GM23338 (cell line): ENCODE results near the gene TOP1. TPM values are rescaled to one million over a fixed set of nuclear protein-coding genes. Genes with fewer than 3 reads are reported as not detected.

Experiments
- ATAC-seq: fragments of 200-7000 bp; cut with Tn5 transposase; 3 replicates; pipeline ENCODE4 v1.9.1; 2020
- DNase-seq: peaks from one replicate; pipeline ENCODE4 v3.0.0-alpha.2; 2015; ENCODE audit warnings: low spot score
- H2AFZ ChIP-seq: fragments of 200-600 bp; sonication (generic); 2 replicates; pipeline ENCODE4 v1.8.0; 2016; ENCODE audit warnings: antibody characterized with exemption, mild to moderate bottlenecking, moderate library complexity
- H3F3A ChIP-seq: fragments of 200-600 bp; sonication (generic); replicated peaks from 2 replicates; pipeline ENCODE4 v1.8.0; 2017; ENCODE audit warnings: antibody characterized with exemption, mixed run types, low read depth
- H3K27ac ChIP-seq: fragments of 200-600 bp; sonication (generic); 2 replicates; pipeline ENCODE4 v1.6.1; 2016; ENCODE audit warnings: low read depth
- H3K27me3 ChIP-seq: fragments of 200-600 bp; sonication (generic); 2 replicates; pipeline ENCODE4 v1.8.0; 2016; ENCODE audit warnings: mild to moderate bottlenecking, mixed run types, moderate library complexity; ENCODE audit not compliant: insufficient read depth
- H3K36me3 ChIP-seq: fragments of 200-600 bp; sonication (generic); 2 replicates; pipeline ENCODE4 v1.8.0; 2016; ENCODE audit warnings: mild to moderate bottlenecking; ENCODE audit not compliant: insufficient read depth
- H3K4me1 ChIP-seq: fragments of 200-600 bp; sonication (generic); 2 replicates; pipeline ENCODE4 v1.8.0; 2016; ENCODE audit warnings: mild to moderate bottlenecking, moderate library complexity; ENCODE audit not compliant: insufficient read depth
- H3K4me2 ChIP-seq: fragments of 200-600 bp; sonication (generic); 2 replicates; pipeline ENCODE4 v1.7.1; 2017; ENCODE audit warnings: mixed run types
- H3K4me3 ChIP-seq: fragments of 200-600 bp; sonication (generic); 2 replicates; pipeline ENCODE4 v1.6.1; 2016; ENCODE audit warnings: mixed run types
- H3K79me2 ChIP-seq: fragments of 200-600 bp; sonication (generic); replicated peaks from 2 replicates; pipeline ENCODE4 v1.8.0; 2017; ENCODE audit warnings: mild to moderate bottlenecking; ENCODE audit not compliant: insufficient read depth
- H3K9me2 ChIP-seq: fragments of 200-600 bp; sonication (generic); 2 replicates; pipeline ENCODE4 v1.8.0; 2017; ENCODE audit not compliant: insufficient read depth
- H4K20me1 ChIP-seq: fragments of 200-600 bp; sonication (generic); replicated peaks from 2 replicates; pipeline ENCODE4 v1.8.0; 2017; ENCODE audit warnings: mild to moderate bottlenecking; ENCODE audit not compliant: insufficient read depth
- H3K27ac Mint-ChIP-seq: 2 replicates; pipeline ENCODE4 v1.8.0; 2020; ENCODE audit warnings: inconsistent platforms, mild to moderate bottlenecking, moderate library complexity, mixed read lengths
- H3K27me3 Mint-ChIP-seq: 3 replicates; pipeline ENCODE4 v1.8.0; 2022; ENCODE audit warnings: low read depth, mild to moderate bottlenecking, moderate library complexity, mixed read lengths, inconsistent platforms; ENCODE audit not compliant: insufficient read depth, poor library complexity
- H3K36me3 Mint-ChIP-seq: 3 replicates; pipeline ENCODE4 v1.8.0; 2021; ENCODE audit warnings: low read depth, mild to moderate bottlenecking, inconsistent platforms, moderate library complexity, mixed read lengths
- H3K4me1 Mint-ChIP-seq: 3 replicates; pipeline ENCODE4 v1.8.0; 2020; ENCODE audit warnings: mild to moderate bottlenecking, inconsistent platforms, mixed read lengths
- H3K4me3 Mint-ChIP-seq: 3 replicates; pipeline ENCODE4 v1.8.0; 2021; ENCODE audit warnings: moderate library complexity, mild to moderate bottlenecking, inconsistent platforms, mixed read lengths
- H3K9me3 Mint-ChIP-seq: 3 replicates; pipeline ENCODE4 v1.8.0; 2020; ENCODE audit warnings: moderate library complexity, mild to moderate bottlenecking, inconsistent platforms, mixed read lengths
- CREB1 ChIP-seq: fragments of 250-450 bp; sonication (Bioruptor Pico); IDR thresholded peaks from 2 replicates; pipeline ENCODE4 v1.5.0; 2020; ENCODE audit warnings: low read depth, mild to moderate bottlenecking, moderate library complexity
- CTCF ChIP-seq, 2 experiments: fragments of 200-600 bp in 1 of 2; sonication (generic) in 1 of 2; conservative IDR thresholded peaks; 2 replicates each; pipeline versions ENCODE4 v1.5.1 to v1.6.1; 2016 to 2017; ENCODE audit warnings: antibody characterized with exemption in 2 of 2, low read depth in 2 of 2, mild to moderate bottlenecking in 2 of 2, moderate library complexity in 1 of 2
- ETS1 ChIP-seq: IDR thresholded peaks from 2 replicates; pipeline ENCODE4 v1.6.1; 2016; ENCODE audit warnings: antibody characterized with exemption
- EZH2 ChIP-seq: fragments of 200-600 bp; sonication (generic); IDR thresholded peaks from one replicate; pipeline ENCODE4 v1.8.0; 2017; ENCODE audit warnings: antibody characterized with exemption, mild to moderate bottlenecking, low read depth; ENCODE audit not compliant: unreplicated experiment
- EZH2phosphoT487 ChIP-seq: fragments of 200-600 bp; sonication (generic); IDR thresholded peaks from one replicate; pipeline ENCODE4 v1.8.1; 2018; ENCODE audit warnings: antibody characterized with exemption; ENCODE audit not compliant: unreplicated experiment
- JUNB ChIP-seq: IDR thresholded peaks from one replicate; pipeline ENCODE4 v1.6.1; 2016; ENCODE audit warnings: antibody characterized with exemption; ENCODE audit not compliant: unreplicated experiment
- NANOG ChIP-seq: IDR thresholded peaks from 2 replicates; pipeline ENCODE4 v1.6.1; 2016; ENCODE audit warnings: antibody characterized with exemption, borderline replicate concordance
- POLR2AphosphoS5 ChIP-seq: IDR thresholded peaks from 2 replicates; pipeline ENCODE4 v1.6.1; 2016; ENCODE audit warnings: antibody characterized with exemption, low read depth
- REST ChIP-seq: IDR thresholded peaks from one replicate; pipeline ENCODE4 v1.6.1; 2018; ENCODE audit warnings: antibody characterized with exemption; ENCODE audit not compliant: unreplicated experiment
- STAT1 ChIP-seq: IDR thresholded peaks from one replicate; pipeline ENCODE4 v1.6.1; 2016; ENCODE audit warnings: antibody characterized with exemption; ENCODE audit not compliant: unreplicated experiment
- ZNF114 ChIP-seq: fragments of 250-450 bp; sonication (Bioruptor Pico); IDR thresholded peaks from 2 replicates; pipeline ENCODE4 v1.5.0; 2020; ENCODE audit warnings: mild to moderate bottlenecking, moderate library complexity
- ZNF331 ChIP-seq: fragments of 250-450 bp; sonication (Bioruptor Pico); IDR thresholded peaks from 2 replicates; pipeline ENCODE4 v1.5.0; 2020; ENCODE audit warnings: low read depth, mild to moderate bottlenecking, moderate library complexity
- ZNF462 ChIP-seq: fragments of 250-450 bp; sonication (Bioruptor Pico); IDR thresholded peaks from 2 replicates; pipeline ENCODE4 v1.5.0; 2020; ENCODE audit warnings: mild to moderate bottlenecking, moderate library complexity
- polyA plus RNA-seq: library from polyadenylated mRNA; unstranded; fragments of >200 nt; fragmentation: Nextera tagmentation; extraction: Ambion mirVana; gene quantifications from 2 replicates; pipeline ENCODE4 v1.2.1, GENCODE V29; 2016
- total RNA-seq: library from RNA; depleted of rRNA; stranded (reverse); fragments of >200 nt; shearing (Covaris generic); gene quantifications from 2 replicates; pipeline ENCODE4 v1.2.3, GENCODE V29; 2014

The TOP1 gene
- total and polyA plus RNA-seq, 2 experiments from 2014 or later: 62.4 to 101 TPM

GRCh38 chr20:41040855-41041254, 12.2 kb downstream of the TOP1 start (continued):
- TF ChIP-seq ETS1: no peak
- TF ChIP-seq EZH2: no peak

GRCh38 chr20:41041693-41042092, 13.1 kb downstream of the TOP1 start:
- Histone ChIP-seq H3K4me1 (peaks cover 19% of the 10 kb centered on the region), H3K27ac (no peak overlapping the region), H3K79me2 (peaks cover 100% of the 10 kb centered on the region), H3K4me3 (no peak overlapping the region), H3K4me2 (no peak overlapping the region), H3K9me2 (no peaks in the 10 kb centered on the region), H3K27me3 (no peaks in the 10 kb centered on the region), H2AFZ (no peak overlapping the region), H4K20me1 (peaks cover 71% of the 10 kb centered on the region), H3K36me3 (no peaks in the 10 kb centered on the region), H3F3A (no peaks in the 10 kb centered on the region)
- Mint-ChIP-seq H3K4me3 (no peak overlapping the region), H3K4me1 (peaks cover 41% of the 10 kb centered on the region), H3K9me3 (no peaks in the 10 kb centered on the region), H3K27ac (no peak overlapping the region), H3K27me3 (peaks cover 4% of the 10 kb centered on the region), H3K36me3 (peaks cover 14% of the 10 kb centered on the region; the same call in 2 of the 3 replicates)
- DNase-seq: no peak
- no peak for ATAC-seq
- TF ChIP-seq REST: no peak
- no peak for TF ChIP-seq STAT1
- no peak for TF ChIP-seq EZH2phosphoT487
- no peak for TF ChIP-seq NANOG
- TF ChIP-seq POLR2AphosphoS5: no peak
- no peak for TF ChIP-seq ZNF462 (CRISPR knock-in tag)
- TF ChIP-seq CTCF (conservative IDR thresholded peaks at IDR 0.05; ENCODE audit: low read depth in 2 of 2): no peak
- no peak for TF ChIP-seq ZNF331 (CRISPR knock-in tag)
- TF ChIP-seq ZNF114 (CRISPR knock-in tag): no peak
- TF ChIP-seq JUNB: no peak
- TF ChIP-seq CREB1 (CRISPR knock-in tag): no peak
- TF ChIP-seq EZH2: no peak
